Measurements from ENCODE around the gene RPS27L.

Gene RPS27L

GRCh38 chr15:63198371-63199250, 41.3 kb upstream of the RPS27L start:
- H3K4me3 ChIP-seq (ENCODE audit: low read depth, low read length), result no peak overlapping the region
- POLR2A ChIA-PET, result no interaction called here
- TF ChIP-seq CTCF (IDR thresholded peaks at IDR 0.05; ENCODE audit: insufficient read depth, low read length, missing control alignments), result no peak
- DNase-seq (ENCODE audit: low read depth, low spot score), result no peak
- CTCF ChIA-PET, result no interaction called here

- DNase-seq (ENCODE audit: low read depth, low spot score), result no peak
- ChIA-PET CTCF (interaction anchor here (1.5 kb wide), 1 partner anchor 14 kb away, joined by 4 read pairs; no protein-coding TSS in a partner anchor), POLR2A (no interaction called here)
- TF ChIP-seq CTCF (IDR thresholded peaks at IDR 0.05; ENCODE audit: insufficient read depth, low read length, missing control alignments), result no peak
- no peak overlapping the region for H3K4me3 ChIP-seq (ENCODE audit: low read depth, low read length)
Observed at GRCh38 chr15:63197626-63198025, 40.3 kb upstream of the RPS27L start.

- no peak overlapping the region for H3K4me3 ChIP-seq (ENCODE audit: low read depth, low read length)
- ChIA-PET CTCF (interaction anchor here (1.0 to 1.5 kb wide), 2 partner anchors 9 to 15 kb away, joined by 3 to 4 read pairs; no protein-coding TSS in a partner anchor), POLR2A (no interaction called here)
- no peak for DNase-seq (ENCODE audit: low read depth, low spot score)
- TF ChIP-seq CTCF (IDR thresholded peaks at IDR 0.05; ENCODE audit: insufficient read depth, low read length, missing control alignments), result no peak
Observed at GRCh38 chr15:63196842-63197241, 39.6 kb upstream of the RPS27L start.

- no peak overlapping the region for H3K4me3 ChIP-seq (ENCODE audit: low read depth, low read length)
- TF ChIP-seq CTCF (IDR thresholded peaks at IDR 0.05; ENCODE audit: insufficient read depth, low read length, missing control alignments), result no peak
- POLR2A ChIA-PET, result interaction anchor here (1.8 kb wide), 1 partner anchor 38 kb away, joined by 4 read pairs; the partner anchor contains the start of gene RPS27L
- CTCF ChIA-PET, result interaction anchor here (1.2 kb wide), 1 partner anchor 9 kb away, joined by 4 read pairs; no protein-coding TSS in a partner anchor
- DNase-seq (ENCODE audit: low read depth, low spot score), result no peak
Observed at GRCh38 chr15:63195569-63196015, 38.3 kb upstream of the RPS27L start.

- ChIA-PET CTCF (interaction anchor here (1.2 kb wide), 1 partner anchor 9 kb away, joined by 4 read pairs; no protein-coding TSS in a partner anchor), POLR2A (interaction anchor here (1.8 kb wide), 1 partner anchor 38 kb away, joined by 4 read pairs; the partner anchor contains the start of gene RPS27L)
- no peak for DNase-seq (ENCODE audit: low read depth, low spot score)
- no peak for TF ChIP-seq CTCF (IDR thresholded peaks at IDR 0.05; ENCODE audit: insufficient read depth, low read length, missing control alignments)
- H3K4me3 ChIP-seq (ENCODE audit: low read depth, low read length), result no peak overlapping the region
Observed at GRCh38 chr15:63194880-63195568, 37.7 kb upstream of the RPS27L start.

GRCh38 chr15:63194302-63194701, 37.0 kb upstream of the RPS27L start:
- no peak for TF ChIP-seq CTCF (IDR thresholded peaks at IDR 0.05; ENCODE audit: insufficient read depth, low read length, missing control alignments)
- ChIA-PET POLR2A (interaction anchor here (1.0 to 1.8 kb wide), 2 partner anchors 9 to 37 kb away, joined by 3 to 4 read pairs; partner anchors contain the start of gene RPS27L), CTCF (no interaction called here)
- H3K4me3 ChIP-seq (ENCODE audit: low read depth, low read length), result no peak overlapping the region
- DNase-seq (ENCODE audit: low read depth, low spot score), result no peak
